ENCODE data around the gene PLXNA2. TPM values are rescaled to one million over a fixed set of nuclear protein-coding genes. Genes with fewer than 3 reads are reported as not detected.

Gene PLXNA2
- total and polyA plus RNA-seq, 2 of the 4 experiments (the other 2 are of a cell fraction), result 0.72 to 1.1 TPM

DNA sequence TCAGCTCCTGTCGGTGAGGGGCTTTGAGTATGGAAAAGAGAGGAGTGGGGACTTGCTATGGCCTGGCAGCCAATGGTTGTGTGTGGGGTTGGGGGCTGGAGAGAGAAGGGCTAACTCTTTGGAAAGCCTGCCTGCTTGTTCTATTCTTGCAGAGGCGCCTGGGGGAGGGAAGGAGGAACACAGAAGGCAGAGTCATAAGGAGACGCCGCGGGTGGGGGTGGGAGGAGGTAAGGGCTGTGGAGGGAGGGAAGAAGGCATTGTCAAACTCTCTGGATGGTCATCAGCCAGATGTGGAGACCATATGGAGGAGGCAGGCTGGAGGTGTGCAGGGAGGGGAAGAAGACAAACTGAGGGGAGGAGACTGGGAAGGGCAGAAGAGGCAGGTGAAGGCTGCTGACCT is 70.0 kb downstream of the PLXNA2 start:
- H2BK120ac ChIP-seq (ENCODE audit: low read depth, low read length), result peak overlapping the region; percentile 80; the same call in 1 of the 2 replicates
- dilution Hi-C loops (cut with HindIII; ENCODE audit: low sequenced_read_pairs, unreplicated experiment) (no loop called here), intact Hi-C loops (cut with micrococcal nuclease) (no loop called here), in situ Hi-C loops (cut with MboI; ENCODE audit: low sequenced_read_pairs) (no loop called here)
- no peaks in the 10 kb centered on the region for H3K27me3 ChIP-seq (ENCODE audit: control insufficient read depth, insufficient read depth, low read length)
- no peak overlapping the region for H4K91ac ChIP-seq (ENCODE audit: insufficient read depth, low read depth, low read length)
- BruUV-seq (replicated peaks), result no TSS peak
- H2AK5ac ChIP-seq (ENCODE audit: low read depth, low read length), result 0 out of 2 replicates have a peak overlapping the region, but pooled peaks have one; percentile 37
- DNase-seq, result no peak
- peak overlapping the region; percentile 65 for H2AFZ ChIP-seq (replicated peaks; ENCODE audit: low read length, poor library complexity)
- H3K4me3 ChIP-seq (ENCODE audit: insufficient read depth, low read depth, low read length), result no peak overlapping the region
- H3K36me3 ChIP-seq (ENCODE audit: control insufficient read depth, insufficient read depth, low read length), result no peaks in the 10 kb centered on the region
- H2BK15ac ChIP-seq (ENCODE audit: low read depth, low read length), result no peak overlapping the region; the same call in 2 of the 3 replicates
- no peak overlapping the region for H3K18ac ChIP-seq (ENCODE audit: low read depth, low read length)
- 0 out of 2 replicates have a peak overlapping the region, but pooled peaks have one; percentile 41 for H3K4ac ChIP-seq (ENCODE audit: low read depth, low read length)
- no peak overlapping the region for H3K56ac ChIP-seq (ENCODE audit: extremely low read depth, insufficient read depth, low read length)
- no peak overlapping the region for H4K5ac ChIP-seq (ENCODE audit: low read depth, low read length)
- no peak overlapping the region for H2BK20ac ChIP-seq (ENCODE audit: low read depth, low read length)
- H3K27ac ChIP-seq (ENCODE audit: insufficient read depth, low read length), result no peak overlapping the region
- ATAC-seq (ENCODE audit: low read depth), result no peak
- no peak for TF ChIP-seq NFE2L2 (IDR thresholded peaks at IDR 0.05; ENCODE audit: low read depth, low read length)
- no peak for TF ChIP-seq CHD1 (IDR thresholded peaks at IDR 0.05; ENCODE audit: low read depth, low read length)
- TF ChIP-seq MXI1 (IDR thresholded peaks at IDR 0.05; ENCODE audit: borderline replicate concordance, low read depth, low read length), result no peak
- no peak for TF ChIP-seq FOS (IDR thresholded peaks at IDR 0.05; ENCODE audit: low read depth, low read length)
- no peak for TF ChIP-seq SMC3 (IDR thresholded peaks at IDR 0.05; ENCODE audit: low read depth, low read length)
- TF ChIP-seq RFX5 (IDR thresholded peaks at IDR 0.05; ENCODE audit: low read depth, low read length), result no peak
- TF ChIP-seq RCOR1 (IDR thresholded peaks at IDR 0.05; ENCODE audit: insufficient replicate concordance, low read length), result no peak
- TF ChIP-seq MAFK (IDR thresholded peaks at IDR 0.05; ENCODE audit: low read depth, low read length), result no peak
- TF ChIP-seq, protein P1, sequence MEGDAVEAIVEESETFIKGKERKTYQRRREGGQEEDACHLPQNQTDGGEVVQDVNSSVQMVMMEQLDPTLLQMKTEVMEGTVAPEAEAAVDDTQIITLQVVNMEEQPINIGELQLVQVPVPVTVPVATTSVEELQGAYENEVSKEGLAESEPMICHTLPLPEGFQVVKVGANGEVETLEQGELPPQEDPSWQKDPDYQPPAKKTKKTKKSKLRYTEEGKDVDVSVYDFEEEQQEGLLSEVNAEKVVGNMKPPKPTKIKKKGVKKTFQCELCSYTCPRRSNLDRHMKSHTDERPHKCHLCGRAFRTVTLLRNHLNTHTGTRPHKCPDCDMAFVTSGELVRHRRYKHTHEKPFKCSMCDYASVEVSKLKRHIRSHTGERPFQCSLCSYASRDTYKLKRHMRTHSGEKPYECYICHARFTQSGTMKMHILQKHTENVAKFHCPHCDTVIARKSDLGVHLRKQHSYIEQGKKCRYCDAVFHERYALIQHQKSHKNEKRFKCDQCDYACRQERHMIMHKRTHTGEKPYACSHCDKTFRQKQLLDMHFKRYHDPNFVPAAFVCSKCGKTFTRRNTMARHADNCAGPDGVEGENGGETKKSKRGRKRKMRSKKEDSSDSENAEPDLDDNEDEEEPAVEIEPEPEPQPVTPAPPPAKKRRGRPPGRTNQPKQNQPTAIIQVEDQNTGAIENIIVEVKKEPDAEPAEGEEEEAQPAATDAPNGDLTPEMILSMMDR (conservative IDR thresholded peaks at IDR 0.05; ENCODE audit: low read depth, low read length), result no peak
- TF ChIP-seq, protein P2, sequence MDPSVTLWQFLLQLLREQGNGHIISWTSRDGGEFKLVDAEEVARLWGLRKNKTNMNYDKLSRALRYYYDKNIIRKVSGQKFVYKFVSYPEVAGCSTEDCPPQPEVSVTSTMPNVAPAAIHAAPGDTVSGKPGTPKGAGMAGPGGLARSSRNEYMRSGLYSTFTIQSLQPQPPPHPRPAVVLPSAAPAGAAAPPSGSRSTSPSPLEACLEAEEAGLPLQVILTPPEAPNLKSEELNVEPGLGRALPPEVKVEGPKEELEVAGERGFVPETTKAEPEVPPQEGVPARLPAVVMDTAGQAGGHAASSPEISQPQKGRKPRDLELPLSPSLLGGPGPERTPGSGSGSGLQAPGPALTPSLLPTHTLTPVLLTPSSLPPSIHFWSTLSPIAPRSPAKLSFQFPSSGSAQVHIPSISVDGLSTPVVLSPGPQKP (IDR thresholded peaks at IDR 0.05; ENCODE audit: borderline replicate concordance, low read depth, low read length), result no peak
- TF ChIP-seq, protein P3, sequence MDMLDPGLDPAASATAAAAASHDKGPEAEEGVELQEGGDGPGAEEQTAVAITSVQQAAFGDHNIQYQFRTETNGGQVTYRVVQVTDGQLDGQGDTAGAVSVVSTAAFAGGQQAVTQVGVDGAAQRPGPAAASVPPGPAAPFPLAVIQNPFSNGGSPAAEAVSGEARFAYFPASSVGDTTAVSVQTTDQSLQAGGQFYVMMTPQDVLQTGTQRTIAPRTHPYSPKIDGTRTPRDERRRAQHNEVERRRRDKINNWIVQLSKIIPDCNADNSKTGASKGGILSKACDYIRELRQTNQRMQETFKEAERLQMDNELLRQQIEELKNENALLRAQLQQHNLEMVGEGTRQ (IDR thresholded peaks at IDR 0.05; ENCODE audit: low read depth, low read length), result no peak
- TF ChIP-seq CEBPB (IDR thresholded peaks at IDR 0.05; ENCODE audit: low read depth, low read length), result no peak
- no peak overlapping the region; a peak in 1 of 4 replicates for H4K8ac ChIP-seq (ENCODE audit: low read depth in 2 of 2, low read length in 2 of 2)
- no peak overlapping the region for H3K4me2 ChIP-seq (ENCODE audit: low read depth, low read length)
- POLR2A ChIA-PET (ENCODE audit: unreplicated experiment), result no interaction called here
- no peak overlapping the region for H2BK5ac ChIP-seq (ENCODE audit: low read depth, low read length, poor library complexity, severe bottlenecking)
- H3K79me1 ChIP-seq (ENCODE audit: low read depth in 1 of 2, low read length in 2 of 2), result peaks cover 0 to 20% of the 10 kb centered on the region in 2 experiments; a peak in 2 of 4 replicates
- H2AK9ac ChIP-seq (replicated peaks; ENCODE audit: low read depth, low read length, poor library complexity), result no peak overlapping the region
- WGBS, 2 experiments (ENCODE audit: extremely low coverage in 2 of 2, insufficient read length in 1 of 2), result 41% methylated on average over 4 of the region's 5 CpGs; no CpG with 5 or more reads in 1 of the 2 experiments
- 0 out of 2 replicates have a peak overlapping the region, but pooled peaks have one; percentile 21 for H3K14ac ChIP-seq (replicated peaks; ENCODE audit: low read depth, low read length)
- CTCF ChIA-PET, result no interaction called here
- H3K9me1 ChIP-seq (ENCODE audit: insufficient read depth, low read length), result peaks cover 15% of the 10 kb centered on the region
- H3K9ac ChIP-seq (ENCODE audit: low read depth, low read length), result no peak overlapping the region
- peak overlapping the region; percentile 26; the same call in 1 of the 2 replicates for H3K23ac ChIP-seq (ENCODE audit: low read depth, low read length)
- no peaks in the 10 kb centered on the region for H3K9me3 ChIP-seq (ENCODE audit: control insufficient read depth, insufficient read depth, low read length)
- no peaks in the 10 kb centered on the region for H4K20me1 ChIP-seq (ENCODE audit: insufficient read depth, low read length)
- H3K4me1 ChIP-seq (ENCODE audit: control insufficient read depth, insufficient read depth, low read length), result peaks cover 8% of the 10 kb centered on the region
